ENCODE data around the gene DONSON.

DNA sequence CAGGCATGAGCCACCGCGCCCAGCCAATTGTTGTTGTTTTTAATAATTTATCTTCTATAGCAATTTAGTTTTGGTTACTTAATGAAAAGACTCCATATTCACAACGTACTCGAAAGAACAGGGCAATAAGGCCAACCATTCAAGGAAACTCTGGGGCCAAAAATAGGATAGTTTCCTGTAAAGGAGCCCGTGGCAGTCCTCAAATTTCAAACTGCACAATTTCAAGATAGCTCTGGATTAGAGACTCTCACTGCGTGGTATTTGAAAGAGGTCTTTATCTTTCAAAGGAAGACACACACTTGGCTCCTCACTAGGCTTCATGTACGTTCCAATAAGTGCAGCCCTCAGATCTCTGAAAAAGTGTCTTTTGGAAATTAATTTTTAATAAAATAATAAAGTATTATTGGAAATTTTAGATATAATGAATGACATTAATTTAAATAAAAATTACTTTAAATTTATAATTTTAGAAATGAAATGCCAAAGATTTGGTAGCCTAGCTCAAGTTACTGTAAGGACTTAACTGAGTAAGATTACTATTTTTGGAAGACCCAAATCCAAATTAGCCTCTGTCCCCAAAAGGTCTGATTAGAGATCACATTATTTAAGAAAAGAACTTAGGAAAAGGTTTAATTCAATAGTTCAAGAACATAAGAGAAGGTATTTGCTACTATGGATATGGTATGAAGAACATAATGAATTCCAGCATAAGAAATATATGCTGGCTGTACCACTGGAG, 22.7 kb upstream of the DONSON start:
- TF ChIP-seq, protein P1, sequence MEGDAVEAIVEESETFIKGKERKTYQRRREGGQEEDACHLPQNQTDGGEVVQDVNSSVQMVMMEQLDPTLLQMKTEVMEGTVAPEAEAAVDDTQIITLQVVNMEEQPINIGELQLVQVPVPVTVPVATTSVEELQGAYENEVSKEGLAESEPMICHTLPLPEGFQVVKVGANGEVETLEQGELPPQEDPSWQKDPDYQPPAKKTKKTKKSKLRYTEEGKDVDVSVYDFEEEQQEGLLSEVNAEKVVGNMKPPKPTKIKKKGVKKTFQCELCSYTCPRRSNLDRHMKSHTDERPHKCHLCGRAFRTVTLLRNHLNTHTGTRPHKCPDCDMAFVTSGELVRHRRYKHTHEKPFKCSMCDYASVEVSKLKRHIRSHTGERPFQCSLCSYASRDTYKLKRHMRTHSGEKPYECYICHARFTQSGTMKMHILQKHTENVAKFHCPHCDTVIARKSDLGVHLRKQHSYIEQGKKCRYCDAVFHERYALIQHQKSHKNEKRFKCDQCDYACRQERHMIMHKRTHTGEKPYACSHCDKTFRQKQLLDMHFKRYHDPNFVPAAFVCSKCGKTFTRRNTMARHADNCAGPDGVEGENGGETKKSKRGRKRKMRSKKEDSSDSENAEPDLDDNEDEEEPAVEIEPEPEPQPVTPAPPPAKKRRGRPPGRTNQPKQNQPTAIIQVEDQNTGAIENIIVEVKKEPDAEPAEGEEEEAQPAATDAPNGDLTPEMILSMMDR (IDR thresholded peaks at IDR 0.05) = no peak
- TF ChIP-seq POLR2A (IDR thresholded peaks at IDR 0.05) (no peak), EP300 (IDR thresholded peaks at IDR 0.05) (no peak)
